Heart right ventricle (tissue), 16 donors: ENCODE results near the gene PSMD14. TPM values are rescaled to one million over a fixed set of nuclear protein-coding genes. Genes with fewer than 3 reads are reported as not detected.

Experiments used
- ATAC-seq, 8 donors: fragments of 200-7000 bp; cut with Tn5 transposase; one replicate each; pipeline ENCODE4 v1.9.1; 2020; ENCODE audit warnings: mild to moderate bottlenecking in 8 of 8, moderate library complexity in 8 of 8, moderate number of reproducible peaks in 1 of 8
- DNase-seq, 2 donors: peaks; one replicate each; pipeline ENCODE4 v3.0.0-alpha.2; 2020
- H3K27ac ChIP-seq, 10 donors: fragments of 200-600 bp; sonication (generic) in 2 of 10; one replicate each; pipeline versions ENCODE4 v1.5.0 to v1.8.0; 2020 to 2022; ENCODE audit warnings: mild to moderate bottlenecking in 3 of 10
- H3K27me3 ChIP-seq, 7 donors: fragments of 200-600 bp; one replicate each; pipeline ENCODE4 v1.8.0; 2021 to 2022; ENCODE audit warnings: mild to moderate bottlenecking in 2 of 7
- H3K36me3 ChIP-seq, 9 donors: fragments of 200-600 bp; sonication (generic) in 1 of 9; one replicate each; pipeline versions ENCODE4 v1.5.0 to v1.8.0; 2020 to 2022; ENCODE audit warnings: mild to moderate bottlenecking in 2 of 9
- H3K4me1 ChIP-seq, 9 donors: fragments of 200-600 bp; sonication (generic) in 1 of 9; one replicate each; pipeline versions ENCODE4 v1.5.0 to v1.8.0; 2020 to 2022; ENCODE audit warnings: mild to moderate bottlenecking in 4 of 9
- H3K4me3 ChIP-seq, 10 donors: fragments of 200-600 bp; sonication (generic) in 2 of 10; one replicate each; pipeline versions ENCODE4 v1.5.0 to v1.8.0; 2020 to 2022; ENCODE audit warnings: mild to moderate bottlenecking in 7 of 10, moderate library complexity in 2 of 10
- H3K9me3 ChIP-seq, 11 donors: fragments of 200-600 bp in 10 of 11; sonication (generic) in 2 of 11; one replicate each; pipeline versions ENCODE4 v1.5.0 to v1.8.0; 2013 to 2022; ENCODE audit warnings: mild to moderate bottlenecking in 2 of 11, control low read depth in 1 of 11, moderate library complexity in 1 of 11
- CTCF ChIP-seq, 9 donors: fragments of 200-600 bp; sonication (generic) in 2 of 9; IDR thresholded peaks; one replicate each; pipeline versions ENCODE4 v1.5.0 to v1.8.0; 2021 to 2022; ENCODE audit warnings: antibody characterized with exemption in 9 of 9, mild to moderate bottlenecking in 5 of 9, moderate library complexity in 1 of 9
- WGBS, 2 donors: extraction: QIAGEN DNeasy Blood & Tissue Kit; methylation state at CpG; one replicate each; pipeline ENCODE4 v1.1.7; 2013; ENCODE audit warnings: inconsistent platforms in 1 of 2; 5-methylcytosine and 5-hydroxymethylcytosine counted together
- intact Hi-C, 10 donors: fragments of 100-400 bp; cut with DNase I; formaldehyde crosslinking; loops; one replicate each; pipeline versions ENCODE4 v1.11.1 to v1.14.2; 2022
- polyA plus RNA-seq, 2 donors: library from polyadenylated mRNA; stranded (reverse); fragments of 200-250 nt; gene quantifications; one replicate each; pipeline ENCODE4 v1.2.3, GENCODE V29; 2013
- total RNA-seq, 10 donors: library from RNA; stranded (reverse); fragmentation: NEBNext Ultra II Directional in 3 of 10; extraction: Animal tissue kit (Norgen Biotek cat#: 25700) in 3 of 10; gene quantifications; one replicate each; pipeline versions ENCODE4 v1.2.1 to v1.2.4, GENCODE V29; 2021 to 2023
- donor health status: Arrhythmogenic right ventricular cardiomyopathy.
- donor health status: ischemic (EF 13 %, LVEDD 7.1; RV severe dilation, severe dysfunction).
- donor health status: healthy with polysubstance abuse.
- donor health status: DM: no; HTN: yes; CAD: no.
- donor health status: DM: no; HTN: no; CAD: no.
- donor health status: ischemic (EF 25% LVEDD 6.9; RV normal size, moderate dysfunction).
- donor health status: ischemic (EF 25% LVEDD 5.7; RV mildly dilated, moderate dysfunction).
- donor health status: healthy.
- donor health status: DM: yes; HTN: yes; CAD: no.
- donor health status: Ischemic cardiomyopathy.
- donor health status: ischemic (EF 35%, LVEDD 5.7; RV mildly dilated, moderate dysfunction).
- donor health status: nonischemic (EF 11% LVEDD 7.7; RV severe dilation, severe dysfunction).
- donor health status: DM: yes; HTN: yes; CAD: no.
- donor health status: PGD.
- donor health status: ischemic (EF 29% LVEDD 5.4; RV normal size, mild dysfunction).
- donor health status: nonischemic (EF 23%, LVEDD 6.1; RV moderate dilation, normal function).

PSMD14 gene
- total and polyA plus RNA-seq, 12 donors, result 21.6 to 66.9 (median 44.4) TPM

GRCh38 chr2:161388146-161388779 lies 80.0 kb downstream of the PSMD14 start:
- H3K4me3 ChIP-seq, result no peak overlapping the region
- TF ChIP-seq CTCF (IDR thresholded peaks at IDR 0.05), result no peak
- no peaks in the 10 kb centered on the region for H3K9me3 ChIP-seq
- ATAC-seq (no peak), DNase-seq (no peak)
- no peaks in the 10 kb centered on the region for H3K27me3 ChIP-seq
- no peak overlapping the region for H3K27ac ChIP-seq
- WGBS, 2 donors, result 90 to 94% methylated on average over 2 of the region's 2 CpGs
- H3K4me1 ChIP-seq, result no peaks in the 10 kb centered on the region
- H3K36me3 ChIP-seq, result peaks cover 0 to 59% (median 3%) of the 10 kb centered on the region in 9 donors
- intact Hi-C loops, result no loop called here

- WGBS, 2 donors, result 93 to 94% methylated on average over 4 of the region's 4 CpGs
- no peaks in the 10 kb centered on the region for H3K4me1 ChIP-seq
- peaks cover 0 to 80% (median 11%) of the 10 kb centered on the region in 9 donors for H3K36me3 ChIP-seq
- DNase-seq, result no peak
- no peak overlapping the region for H3K4me3 ChIP-seq
- H3K27me3 ChIP-seq, result no peaks in the 10 kb centered on the region
- H3K9me3 ChIP-seq, result no peaks in the 10 kb centered on the region
- no peak for TF ChIP-seq CTCF (IDR thresholded peaks at IDR 0.05)
- H3K27ac ChIP-seq, result no peak overlapping the region
- intact Hi-C loops, result no loop called here
- no peak for ATAC-seq
These were observed 83.7 kb downstream of the PSMD14 start for GRCh38 chr2:161391737-161392506.

GRCh38 chr2:161400076-161400475 lies 91.9 kb downstream of the PSMD14 start:
- Histone ChIP-seq H3K9me3 (no peaks in the 10 kb centered on the region), H3K27me3 (no peaks in the 10 kb centered on the region), H3K36me3 (peaks cover 0 to 82% (median 26%) of the 10 kb centered on the region in 9 donors), H3K4me1 (no peaks in the 10 kb centered on the region), H3K27ac (no peak overlapping the region), H3K4me3 (no peak overlapping the region)
- DNase-seq (no peak), ATAC-seq (no peak)
- no peak for TF ChIP-seq CTCF (IDR thresholded peaks at IDR 0.05)
- intact Hi-C loops, result no loop called here
- WGBS, 2 donors, result 97 to 100% methylated on average over 2 of the region's 2 CpGs

GRCh38 chr2:161402297-161402696 lies 94.1 kb downstream of the PSMD14 start:
- no peak for TF ChIP-seq CTCF (IDR thresholded peaks at IDR 0.05)
- H3K27ac ChIP-seq, result no peak overlapping the region
- H3K4me3 ChIP-seq, result no peak overlapping the region
- intact Hi-C loops, result no loop called here
- 92 to 95% methylated on average over 4 of the region's 4 CpGs for WGBS, 2 donors
- no peaks in the 10 kb centered on the region for H3K9me3 ChIP-seq
- H3K4me1 ChIP-seq, result no peaks in the 10 kb centered on the region
- H3K36me3 ChIP-seq, result peaks cover 0 to 60% (median 12%) of the 10 kb centered on the region in 9 donors
- DNase-seq (no peak), ATAC-seq (no peak)
- no peaks in the 10 kb centered on the region for H3K27me3 ChIP-seq
